Suprapubic skin (tissue), 3 donors: ENCODE data around the gene NUDT21.

Experiments
- EP300 ChIP-seq: sonication (generic); formaldehyde crosslinking; IDR thresholded peaks from one replicate; pipeline ENCODE4 v1.6.1; 2017; ENCODE audit warnings: antibody characterized with exemption
- POLR2A ChIP-seq, 2 donors: fragments of 450-650 bp; IDR thresholded peaks; one replicate each; pipeline ENCODE4 v1.6.1; 2017; ENCODE audit warnings: antibody characterized with exemption in 2 of 2, mild to moderate bottlenecking in 2 of 2, moderate library complexity in 2 of 2
- TF ChIP-seq, protein P1 (sequence below), 2 donors: fragments of 200-600 bp in 1 of 2; fragments of 450-650 bp in 1 of 2; sonication (generic) in 1 of 2; IDR thresholded peaks; one replicate each; pipeline ENCODE4 v1.5.1; 2016 to 2019; ENCODE audit warnings: antibody characterized with exemption in 2 of 2, mild to moderate bottlenecking in 1 of 2, moderate library complexity in 1 of 2

GRCh38 chr16:56382901-56383355, 68.2 kb downstream of the NUDT21 start:
- TF ChIP-seq, protein P1, sequence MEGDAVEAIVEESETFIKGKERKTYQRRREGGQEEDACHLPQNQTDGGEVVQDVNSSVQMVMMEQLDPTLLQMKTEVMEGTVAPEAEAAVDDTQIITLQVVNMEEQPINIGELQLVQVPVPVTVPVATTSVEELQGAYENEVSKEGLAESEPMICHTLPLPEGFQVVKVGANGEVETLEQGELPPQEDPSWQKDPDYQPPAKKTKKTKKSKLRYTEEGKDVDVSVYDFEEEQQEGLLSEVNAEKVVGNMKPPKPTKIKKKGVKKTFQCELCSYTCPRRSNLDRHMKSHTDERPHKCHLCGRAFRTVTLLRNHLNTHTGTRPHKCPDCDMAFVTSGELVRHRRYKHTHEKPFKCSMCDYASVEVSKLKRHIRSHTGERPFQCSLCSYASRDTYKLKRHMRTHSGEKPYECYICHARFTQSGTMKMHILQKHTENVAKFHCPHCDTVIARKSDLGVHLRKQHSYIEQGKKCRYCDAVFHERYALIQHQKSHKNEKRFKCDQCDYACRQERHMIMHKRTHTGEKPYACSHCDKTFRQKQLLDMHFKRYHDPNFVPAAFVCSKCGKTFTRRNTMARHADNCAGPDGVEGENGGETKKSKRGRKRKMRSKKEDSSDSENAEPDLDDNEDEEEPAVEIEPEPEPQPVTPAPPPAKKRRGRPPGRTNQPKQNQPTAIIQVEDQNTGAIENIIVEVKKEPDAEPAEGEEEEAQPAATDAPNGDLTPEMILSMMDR (IDR thresholded peaks at IDR 0.05): no peak
- TF ChIP-seq POLR2A (IDR thresholded peaks at IDR 0.05): no peak
- TF ChIP-seq EP300: no peak
